Urinary bladder (tissue), 4 donors: ENCODE measurements around the gene SRGAP1. TPM values are rescaled to one million over a fixed set of nuclear protein-coding genes. Genes with fewer than 3 reads are reported as not detected.
"Not testable (repeated sequence)": the region's sequence is repeated elsewhere in the genome, so short reads cannot be mapped to it uniquely, and the experiment has no call there.

Source experiments
- DNase-seq: peaks from one replicate; pipeline ENCODE4 v3.0.0-alpha.2; 2015; ENCODE audit errors: extremely low spot score
- H3K27ac ChIP-seq: one replicate; pipeline ENCODE4 v1.5.1; 2013; ENCODE audit warnings: low read depth, mild to moderate bottlenecking, moderate library complexity
- H3K36me3 ChIP-seq: one replicate; pipeline ENCODE4 v1.6.1; 2013; ENCODE audit warnings: mild to moderate bottlenecking, moderate library complexity; ENCODE audit not compliant: insufficient read depth
- H3K4me1 ChIP-seq: one replicate; pipeline ENCODE4 v1.6.1; 2013; ENCODE audit warnings: mild to moderate bottlenecking, moderate library complexity; ENCODE audit not compliant: insufficient read depth
- H3K4me3 ChIP-seq: one replicate; pipeline ENCODE4 v1.5.1; 2013; ENCODE audit warnings: low read depth, low read length
- WGBS: extraction: QIAGEN DNeasy Blood & Tissue Kit; methylation state at CpG from one replicate; pipeline ENCODE4 v1.1.7; 2013; 5-methylcytosine and 5-hydroxymethylcytosine counted together
- polyA plus RNA-seq: library from polyadenylated mRNA; stranded (reverse); fragments of 200-250 nt; gene quantifications from one replicate; pipeline ENCODE4 v1.2.3, GENCODE V29; 2013
- total RNA-seq: library from RNA; depleted of rRNA; stranded (reverse); fragments of >200 nt; gene quantifications from one replicate; pipeline ENCODE4 v1.2.3, GENCODE V29; 2014
- donor health status: healthy with polysubstance abuse.
- donor health status: healthy.

SRGAP1 gene
- total and polyA plus RNA-seq, 2 donors = 1.9 to 18.0 TPM

- no peak overlapping the region for H3K27ac ChIP-seq
- no peaks in the 10 kb centered on the region for H3K36me3 ChIP-seq
- no peak overlapping the region for H3K4me3 ChIP-seq
- no peak for DNase-seq
- no peaks in the 10 kb centered on the region for H3K4me1 ChIP-seq
These were observed 154.1 kb downstream of the SRGAP1 start for GRCh38 chr12:63998584-63998983.

DNA sequence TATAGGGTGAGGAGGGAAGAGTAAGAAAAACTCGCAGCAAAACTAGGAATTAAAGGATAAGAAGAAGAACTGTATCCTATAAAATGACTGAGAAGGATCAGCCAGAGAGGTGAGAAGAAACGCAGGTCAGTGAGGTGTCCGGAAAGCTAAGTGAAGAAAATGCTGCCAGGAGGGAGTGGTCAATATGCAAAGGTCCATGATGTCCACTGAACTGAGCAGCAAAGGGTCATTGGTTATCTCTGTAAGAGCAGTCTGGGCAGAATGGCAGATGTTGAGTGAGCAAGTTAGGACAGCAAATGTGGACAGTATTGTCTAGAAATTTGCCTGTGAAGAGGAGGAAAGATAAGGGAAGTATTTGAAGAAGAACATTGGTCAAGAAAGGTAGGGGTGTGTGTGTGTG, 155.4 kb downstream of the SRGAP1 start:
- 90% methylated on average over 3 of the region's 3 CpGs for WGBS
- H3K27ac ChIP-seq = no peak overlapping the region
- H3K4me1 ChIP-seq = no peaks in the 10 kb centered on the region
- no peak for DNase-seq
- no peak overlapping the region for H3K4me3 ChIP-seq
- H3K36me3 ChIP-seq = no peaks in the 10 kb centered on the region

GRCh38 chr12:64001439-64001838, 156.9 kb downstream of the SRGAP1 start:
- no peaks in the 10 kb centered on the region for H3K4me1 ChIP-seq
- no peak overlapping the region for H3K27ac ChIP-seq
- DNase-seq = no peak
- H3K4me3 ChIP-seq = no peak overlapping the region
- H3K36me3 ChIP-seq = no peaks in the 10 kb centered on the region

DNA sequence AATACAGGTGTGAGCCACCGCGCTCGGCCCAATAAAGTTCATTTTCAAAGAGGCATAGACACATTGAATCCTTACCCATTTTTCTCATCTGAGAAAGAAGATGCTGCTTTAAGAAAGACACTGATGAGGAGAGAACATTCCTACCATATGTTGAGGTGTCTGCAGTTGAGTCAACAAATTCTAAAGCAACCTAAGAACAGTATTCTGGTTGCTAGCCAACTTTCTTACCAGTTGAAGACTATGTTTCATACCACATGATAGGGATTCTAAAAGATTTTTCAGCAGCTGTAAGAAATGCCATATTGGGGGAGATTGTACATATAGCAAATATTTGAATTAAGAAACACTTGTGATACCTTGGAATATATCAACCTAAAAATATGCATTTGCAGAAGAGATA, 160.1 kb downstream of the SRGAP1 start:
- Histone ChIP-seq H3K27ac (no peak overlapping the region), H3K36me3 (no peaks in the 10 kb centered on the region), H3K4me3 (no peak overlapping the region), H3K4me1 (no peaks in the 10 kb centered on the region)
- no peak for DNase-seq
- WGBS = 97% methylated on average over 3 of the region's 3 CpGs

DNA sequence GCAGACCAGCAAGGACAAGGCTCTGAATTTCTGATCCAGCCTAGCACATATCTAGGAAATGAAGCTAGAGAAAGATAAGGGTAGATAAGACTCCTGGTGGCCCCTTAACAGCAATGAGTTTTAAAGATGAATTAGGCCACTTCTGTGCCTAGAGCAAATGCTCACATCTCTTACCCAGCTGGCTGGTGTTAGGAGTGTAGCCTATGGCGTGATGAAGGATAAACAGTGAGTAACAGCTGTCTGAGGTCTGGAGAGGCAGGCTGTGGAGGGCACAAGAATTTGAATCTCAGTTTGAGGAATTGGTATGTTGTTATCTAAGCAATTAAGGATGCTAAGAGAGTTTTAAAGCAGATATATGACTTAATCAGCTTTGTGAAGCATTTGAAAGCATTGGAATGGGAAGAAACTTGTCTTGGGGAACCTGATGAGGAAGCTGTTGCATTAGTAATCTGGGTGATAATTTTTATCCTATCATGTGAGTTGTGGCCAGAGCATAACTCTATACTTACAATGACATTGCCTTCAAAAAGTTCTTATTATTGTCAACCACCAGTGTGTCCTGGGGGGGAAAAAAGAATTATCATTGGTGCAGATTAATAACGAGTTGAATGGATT, 161.8 kb downstream of the SRGAP1 start:
- Histone ChIP-seq H3K4me1 (no peaks in the 10 kb centered on the region), H3K27ac (no peak overlapping the region), H3K4me3 (no peak overlapping the region), H3K36me3 (no peaks in the 10 kb centered on the region)
- 34% methylated on average over 2 of the region's 2 CpGs for WGBS
- no peak for DNase-seq

DNA sequence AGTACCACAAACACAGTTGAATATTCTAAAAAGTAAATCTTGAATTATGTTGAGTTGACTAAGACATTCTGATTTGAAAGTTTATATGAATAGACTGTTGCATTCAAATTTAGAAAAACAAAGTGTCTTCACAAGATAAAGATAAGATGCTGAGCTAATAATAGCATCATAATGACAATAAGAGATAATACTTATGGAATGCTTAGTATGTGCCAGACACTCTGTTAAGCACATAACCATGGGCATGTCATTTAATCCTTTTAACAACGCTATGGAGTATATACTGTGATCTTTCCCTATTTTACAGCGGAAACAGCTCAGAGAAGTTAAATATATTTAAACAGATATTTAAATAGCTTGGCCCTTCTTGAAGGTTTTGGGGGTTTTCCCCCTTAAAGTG, 163.4 kb downstream of the SRGAP1 start:
- DNase-seq = no peak
- Histone ChIP-seq H3K4me3 (no peak overlapping the region), H3K4me1 (no peaks in the 10 kb centered on the region), H3K36me3 (no peaks in the 10 kb centered on the region), H3K27ac (no peak overlapping the region)
- WGBS = 56% methylated on average over 2 of the region's 2 CpGs

- 93% methylated on average over 3 of the region's 3 CpGs for WGBS
These were observed 164.1 kb downstream of the SRGAP1 start for GRCh38 chr12:64008596-64008995.

DNA sequence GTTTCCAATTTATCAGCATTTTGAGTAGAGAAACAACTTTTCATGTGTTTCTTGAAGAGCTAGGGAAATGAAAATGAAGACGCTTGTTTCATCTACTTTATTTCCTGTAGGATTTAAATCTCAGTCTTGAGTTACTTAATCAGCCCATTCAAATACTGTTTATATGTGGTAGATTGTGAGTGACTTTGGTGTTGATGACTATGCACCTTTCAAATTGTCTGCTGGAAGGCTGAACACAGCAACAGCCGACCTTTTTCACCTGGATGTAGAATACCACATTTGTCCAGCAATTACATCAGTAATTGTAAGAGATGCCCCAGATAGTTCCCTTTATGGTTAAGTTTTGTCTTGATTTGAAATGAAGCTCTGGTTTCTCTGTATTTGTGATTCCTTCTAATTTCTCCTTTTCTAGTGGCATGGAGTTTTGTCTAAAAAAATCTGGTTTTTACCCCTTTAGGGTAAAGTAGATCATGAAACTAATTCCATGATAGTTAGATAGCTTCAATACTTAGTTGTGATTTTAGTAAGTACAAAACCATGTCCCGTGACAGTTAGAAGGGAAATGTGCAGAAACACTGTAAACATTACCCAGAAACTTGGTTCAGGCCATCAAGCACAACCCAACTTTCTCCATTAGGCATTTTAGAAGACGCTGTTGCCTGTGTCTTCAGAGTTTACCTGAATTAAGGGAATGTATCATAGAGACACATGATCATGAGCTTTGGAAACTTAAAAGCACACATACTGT, 165.0 kb downstream of the SRGAP1 start:
- no peaks in the 10 kb centered on the region for H3K4me1 ChIP-seq
- 94% methylated on average over 4 of the region's 4 CpGs for WGBS
- no peak overlapping the region for H3K27ac ChIP-seq
- H3K4me3 ChIP-seq = no peak overlapping the region
- DNase-seq = no peak
- H3K36me3 ChIP-seq = no peaks in the 10 kb centered on the region

More at GRCh38 chr12:64008596-64008995, 164.1 kb downstream of the SRGAP1 start:
- Histone ChIP-seq H3K27ac (no peak overlapping the region), H3K36me3 (no peaks in the 10 kb centered on the region), H3K4me1 (no peaks in the 10 kb centered on the region), H3K4me3 (no peak overlapping the region)
- no peak for DNase-seq

DNA sequence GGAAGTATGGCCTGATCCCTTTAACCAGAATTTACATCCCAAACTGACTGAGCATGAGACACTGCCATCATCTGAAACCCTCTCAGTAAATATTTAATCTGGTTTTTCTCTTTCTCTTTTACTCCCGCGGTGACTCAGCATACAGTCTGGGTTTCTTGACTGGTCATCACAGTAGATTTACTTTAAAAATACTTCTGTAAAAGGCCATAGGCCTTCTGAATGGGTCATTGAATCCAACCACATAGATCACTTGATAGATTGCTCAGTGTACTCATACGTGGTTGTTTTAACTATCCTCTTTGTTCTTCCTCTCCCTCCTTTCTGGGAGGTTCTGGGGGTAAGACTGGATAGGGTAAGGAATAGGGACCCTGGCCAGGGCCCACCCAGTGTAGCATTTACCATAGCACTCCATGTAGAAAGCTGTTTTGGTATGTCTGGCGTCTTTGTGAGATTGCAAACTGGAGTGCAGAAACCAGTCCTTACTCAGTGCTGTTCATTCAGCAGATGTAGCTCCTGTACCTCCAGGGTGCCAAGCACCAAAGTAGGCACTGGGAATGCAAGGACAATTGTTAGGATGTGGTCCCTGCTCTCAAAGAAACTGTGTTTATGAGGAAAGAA, 165.7 kb downstream of the SRGAP1 start:
- no peaks in the 10 kb centered on the region for H3K4me1 ChIP-seq
- H3K4me3 ChIP-seq = no peak overlapping the region
- H3K27ac ChIP-seq = no peak overlapping the region
- DNase-seq = no peak
- no peaks in the 10 kb centered on the region for H3K36me3 ChIP-seq
- WGBS = 61% methylated on average over 4 of the region's 4 CpGs

DNA sequence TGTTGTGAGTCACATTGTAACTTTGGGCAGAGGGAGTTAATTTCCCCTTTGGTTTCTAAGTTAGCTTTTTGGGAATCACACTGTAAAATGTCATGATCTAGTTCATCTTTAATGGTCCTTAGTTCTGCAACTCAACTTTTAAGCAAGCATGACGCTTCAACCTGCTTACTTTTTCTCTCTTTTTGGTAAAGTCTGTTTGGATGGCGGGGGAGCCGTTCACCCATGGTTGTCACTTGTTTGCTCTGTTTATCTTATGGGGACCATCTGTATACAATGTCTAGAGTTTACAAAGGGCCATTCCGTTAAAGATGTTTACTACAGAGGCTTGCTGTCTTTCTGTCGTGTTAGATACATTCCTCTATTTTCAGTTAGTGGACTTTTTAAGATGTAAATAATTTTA, 172.0 kb downstream of the SRGAP1 start:
- no peaks in the 10 kb centered on the region for H3K4me1 ChIP-seq

GRCh38 chr12:64018116-64018515, 173.6 kb downstream of the SRGAP1 start:
- H3K27ac ChIP-seq, H3K4me1 ChIP-seq, H3K36me3 ChIP-seq, H3K4me3 ChIP-seq, DNase-seq: not testable (repeated sequence)
- WGBS = 92% methylated on average over 8 of the region's 8 CpGs

More for the DNA sequence above, 172.0 kb downstream of the SRGAP1 start:
- H3K4me3 ChIP-seq = no peak overlapping the region
- no peaks in the 10 kb centered on the region for H3K36me3 ChIP-seq
- DNase-seq = no peak
- 73% methylated on average over 5 of the region's 5 CpGs for WGBS
- no peak overlapping the region for H3K27ac ChIP-seq

DNA sequence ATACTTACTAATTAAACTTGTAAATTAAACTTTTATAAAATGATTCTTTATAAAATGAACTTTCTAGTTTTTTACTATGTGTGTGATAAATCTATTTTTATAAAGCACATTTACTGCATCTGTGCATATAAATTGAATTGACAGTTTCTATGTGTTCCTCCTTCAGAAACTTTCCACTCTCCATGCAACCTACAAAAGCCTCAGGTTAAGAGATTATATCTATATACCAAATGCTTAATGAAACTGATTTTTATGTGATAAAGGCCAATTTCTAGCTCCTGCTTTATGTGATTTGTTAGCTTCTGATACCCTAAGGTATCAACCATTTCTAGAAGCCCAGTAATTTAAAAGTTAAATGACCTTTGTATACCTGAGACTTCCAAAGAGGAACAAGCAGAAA, 174.0 kb downstream of the SRGAP1 start:
- no peak overlapping the region for H3K4me3 ChIP-seq
- no peak overlapping the region for H3K27ac ChIP-seq
- H3K4me1 ChIP-seq = no peaks in the 10 kb centered on the region
- no peak for DNase-seq
- no peaks in the 10 kb centered on the region for H3K36me3 ChIP-seq

GRCh38 chr12:64019101-64019500, 174.6 kb downstream of the SRGAP1 start:
- no peaks in the 10 kb centered on the region for H3K36me3 ChIP-seq
- no peak overlapping the region for H3K4me3 ChIP-seq
- no peak for DNase-seq
- H3K27ac ChIP-seq = no peak overlapping the region
- H3K4me1 ChIP-seq = no peaks in the 10 kb centered on the region
- 91% methylated on average over 2 of the region's 2 CpGs for WGBS

DNA sequence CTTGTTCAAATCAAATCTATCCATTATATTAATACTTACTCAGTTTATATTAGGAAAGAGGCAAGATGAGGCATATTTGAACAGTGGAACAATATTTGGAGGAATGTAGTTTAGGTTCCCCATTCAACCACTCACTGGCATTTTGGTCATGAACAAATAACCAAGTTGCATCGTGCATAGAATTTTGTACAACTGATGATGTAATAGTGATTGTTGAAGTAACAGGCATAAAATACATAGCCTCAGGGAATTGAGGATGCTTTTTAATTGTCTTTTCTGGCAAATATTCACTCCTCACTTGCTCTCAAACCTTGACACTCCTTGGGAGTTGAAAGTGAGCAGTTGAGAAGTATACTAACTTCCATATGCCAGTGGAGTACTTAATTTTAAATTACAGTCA, 175.2 kb downstream of the SRGAP1 start:
- no peaks in the 10 kb centered on the region for H3K36me3 ChIP-seq

More for the DNA sequence above, 175.2 kb downstream of the SRGAP1 start:
- no peak for DNase-seq
- no peaks in the 10 kb centered on the region for H3K4me1 ChIP-seq
- H3K4me3 ChIP-seq = no peak overlapping the region
- H3K27ac ChIP-seq = no peak overlapping the region
- 90% methylated on average over 1 of the region's 1 CpG for WGBS
